ENCODE measurements around the gene CACNA1I.

CACNA1I gene

DNA sequence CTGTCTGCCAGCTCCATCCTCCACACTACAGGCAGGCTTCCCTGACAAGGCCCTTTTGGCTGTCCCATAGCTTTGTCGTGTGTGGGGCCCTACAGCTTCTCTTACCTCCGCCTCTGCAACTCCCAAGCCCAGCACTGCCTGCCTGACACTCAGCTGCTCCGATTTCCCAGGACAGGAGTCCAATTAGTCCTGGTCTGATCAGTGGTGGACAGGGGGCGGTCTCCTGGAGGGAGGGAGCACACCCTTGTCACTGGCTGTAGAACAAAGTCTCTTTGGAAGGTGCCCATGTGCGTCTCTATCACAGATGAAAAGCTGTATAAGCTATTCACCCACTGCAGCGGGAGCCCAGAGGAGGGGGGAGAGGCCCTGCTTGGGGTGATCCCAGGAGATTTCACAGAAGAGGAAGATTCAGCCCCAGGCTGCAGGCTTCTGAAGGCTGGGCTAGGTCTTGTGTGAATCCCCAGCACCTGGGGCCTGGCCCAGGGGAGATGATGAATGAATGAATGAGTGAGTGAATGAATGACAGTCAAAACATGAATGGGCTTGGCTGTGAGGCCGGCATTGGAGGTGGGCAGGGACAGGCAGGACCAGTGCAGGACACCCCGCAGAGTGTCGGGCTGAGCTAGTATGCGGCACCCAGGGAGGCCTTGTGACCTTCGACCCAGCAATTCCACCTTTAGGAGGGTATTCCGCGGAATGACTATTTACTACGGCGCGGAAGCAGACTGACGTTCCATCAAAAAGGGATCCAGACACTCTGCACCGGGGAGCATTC, 142.4 kb downstream of the CACNA1I start:
- H3K4me3 ChIP-seq (ENCODE audit: control insufficient read depth, low read depth, low read length) = no peak overlapping the region
- no peak for TF ChIP-seq CTCF (conservative IDR thresholded peaks at IDR 0.05; ENCODE audit: control insufficient read depth, insufficient read depth, low read depth, low read length)
- DNase-seq (ENCODE audit: low read depth) = no peak

- DNase-seq (ENCODE audit: low read depth) = no peak
- no peak for TF ChIP-seq CTCF (conservative IDR thresholded peaks at IDR 0.05; ENCODE audit: control insufficient read depth, insufficient read depth, low read depth, low read length)
Observed at GRCh38 chr22:39713799-39714290, 143.3 kb downstream of the CACNA1I start.

GRCh38 chr22:39714321-39714720, 143.8 kb downstream of the CACNA1I start:
- no peak overlapping the region for H3K4me3 ChIP-seq (ENCODE audit: control insufficient read depth, low read depth, low read length)
- TF ChIP-seq CTCF (conservative IDR thresholded peaks at IDR 0.05; ENCODE audit: control insufficient read depth, insufficient read depth, low read depth, low read length) = no peak
- no peak for DNase-seq (ENCODE audit: low read depth)

More at GRCh38 chr22:39713799-39714290, 143.3 kb downstream of the CACNA1I start:
- no peak overlapping the region for H3K4me3 ChIP-seq (ENCODE audit: control insufficient read depth, low read depth, low read length)

DNA sequence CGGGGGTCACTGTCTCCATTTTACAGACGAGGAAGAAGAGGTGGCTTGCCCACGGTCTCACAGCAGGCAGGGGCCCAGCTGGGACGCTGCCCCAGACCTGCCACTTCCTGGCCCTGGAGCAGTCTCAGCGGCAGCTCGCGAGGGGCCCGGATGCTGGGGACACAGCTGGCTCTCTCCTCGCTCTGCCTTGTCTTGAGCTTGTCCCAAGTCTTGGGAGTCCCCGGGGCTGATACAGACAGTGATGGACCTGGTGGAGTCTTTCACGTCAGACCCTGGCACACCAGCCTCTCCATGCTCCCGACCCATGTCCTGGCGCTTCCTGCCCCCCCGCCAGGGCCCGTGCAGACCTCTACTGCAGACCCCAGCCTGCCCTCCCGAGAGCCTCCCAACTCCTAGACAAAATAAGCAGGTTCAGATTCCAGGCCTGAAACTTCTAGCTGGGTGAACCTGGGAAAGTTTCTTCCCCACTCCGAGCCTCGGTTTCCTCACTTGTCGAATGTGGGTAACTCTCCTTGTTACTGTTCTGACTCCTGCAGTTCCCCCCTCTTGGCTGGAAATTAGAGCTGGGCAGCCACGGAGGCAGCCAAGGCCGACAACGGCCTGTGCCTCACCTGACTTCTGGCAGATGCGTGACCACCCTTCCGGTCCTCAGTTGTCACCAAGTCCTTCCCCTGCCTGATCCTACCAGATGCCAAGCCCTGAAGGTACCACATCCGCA, 145.4 kb downstream of the CACNA1I start:
- no peak overlapping the region for H3K4me3 ChIP-seq (ENCODE audit: control insufficient read depth, low read depth, low read length)
- TF ChIP-seq CTCF (conservative IDR thresholded peaks at IDR 0.05; ENCODE audit: control insufficient read depth, insufficient read depth, low read depth, low read length) = no peak
- DNase-seq (ENCODE audit: low read depth) = no peak

- no peak overlapping the region for H3K4me3 ChIP-seq (ENCODE audit: control insufficient read depth, low read depth, low read length)
- TF ChIP-seq CTCF (conservative IDR thresholded peaks at IDR 0.05; ENCODE audit: control insufficient read depth, insufficient read depth, low read depth, low read length) = no peak
- no peak for DNase-seq (ENCODE audit: low read depth)
Observed at GRCh38 chr22:39716534-39716933, 146.0 kb downstream of the CACNA1I start.

DNA sequence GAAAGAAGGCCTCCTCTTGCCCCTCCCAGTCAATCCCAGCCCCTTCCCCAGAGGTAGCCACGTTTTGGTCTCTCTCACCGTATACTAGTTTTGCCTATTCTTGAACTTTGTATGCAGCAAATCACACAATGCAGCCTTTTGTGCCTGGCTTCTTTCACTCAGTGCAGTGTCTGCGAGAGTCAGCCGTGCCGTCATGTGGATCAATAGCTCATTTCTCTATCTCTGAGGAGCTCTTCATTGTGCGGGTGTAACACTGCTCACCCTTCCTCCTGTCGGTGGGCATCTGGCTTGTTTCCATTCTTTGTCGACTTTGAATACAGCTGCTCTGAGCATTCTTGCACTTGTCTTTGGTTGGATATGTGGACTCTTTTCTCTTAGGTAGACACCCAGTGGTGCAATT, 146.5 kb downstream of the CACNA1I start:
- no peak overlapping the region for H3K4me3 ChIP-seq (ENCODE audit: control insufficient read depth, low read depth, low read length)
- TF ChIP-seq CTCF (conservative IDR thresholded peaks at IDR 0.05; ENCODE audit: control insufficient read depth, insufficient read depth, low read depth, low read length) = no peak
- no peak for DNase-seq (ENCODE audit: low read depth)
